Renal cortex interstitium (tissue), 11 donors: ENCODE measurements around the gene PPP2R5A. TPM values are rescaled to one million over a fixed set of nuclear protein-coding genes. Genes with fewer than 3 reads are reported as not detected.
"Not testable (repeated sequence)": the region's sequence is repeated elsewhere in the genome, so short reads cannot be mapped to it uniquely, and the experiment has no call there.

ENCODE experiments used
- DNase-seq, 11 donors: peaks; one replicate each; pipeline ENCODE4 v3.0.0-alpha.2; 2013; ENCODE audit warnings: low read depth in 9 of 11, low spot score in 4 of 11; ENCODE audit errors: extremely low read depth in 1 of 11
- polyA plus RNA-seq, 3 donors: library from polyadenylated mRNA; unstranded; fragments of 120-200 nt; gene quantifications; one replicate each; pipeline ENCODE4 v1.2.1, GENCODE V29; 2013; ENCODE audit not compliant: insufficient read length in 3 of 3

PPP2R5A gene
- polyA plus RNA-seq, 3 donors, result 28.5 to 38.3 (median 33.8) TPM

DNA sequence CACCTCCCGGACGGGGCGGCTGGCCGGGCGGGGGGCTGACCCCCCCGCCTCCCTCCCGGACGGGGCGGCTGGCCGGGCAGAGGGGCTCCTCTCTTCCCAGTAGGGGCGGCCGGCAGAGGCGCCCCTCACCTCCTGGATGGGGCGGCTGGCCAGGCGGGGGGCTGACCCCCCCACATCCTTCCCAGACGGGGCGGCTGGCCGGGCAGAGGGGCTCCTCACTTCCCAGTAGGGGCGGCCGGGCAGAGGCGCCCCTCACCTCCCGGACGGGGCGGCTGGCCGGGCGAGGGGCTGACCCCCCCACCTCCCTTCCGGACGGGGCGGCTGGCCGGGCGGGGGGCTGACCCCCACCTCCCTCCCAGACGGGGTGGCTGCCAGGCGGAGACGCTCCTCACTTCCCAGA lies 35.8 kb downstream of the PPP2R5A start:
- DNase-seq, result not testable (repeated sequence)

DNA sequence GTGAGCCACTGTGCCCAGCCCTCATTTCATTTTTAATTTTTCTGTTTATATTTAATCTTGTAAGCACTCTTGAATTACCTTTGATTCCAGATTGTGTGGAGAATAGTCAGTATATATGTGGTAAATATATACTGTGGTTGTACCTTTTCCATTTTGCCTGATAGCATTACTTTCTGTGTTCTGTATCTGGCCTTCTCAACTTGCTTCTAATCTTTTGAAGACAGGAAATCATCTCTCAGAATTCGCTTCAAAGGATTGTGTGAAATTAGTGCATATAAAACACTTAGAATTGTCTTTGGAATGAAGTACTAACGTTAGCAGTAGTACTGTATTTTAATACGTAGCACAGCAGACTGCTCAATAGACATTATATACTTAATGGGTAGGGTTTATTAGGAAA lies 37.9 kb downstream of the PPP2R5A start:
- DNase-seq, result no peak

DNA sequence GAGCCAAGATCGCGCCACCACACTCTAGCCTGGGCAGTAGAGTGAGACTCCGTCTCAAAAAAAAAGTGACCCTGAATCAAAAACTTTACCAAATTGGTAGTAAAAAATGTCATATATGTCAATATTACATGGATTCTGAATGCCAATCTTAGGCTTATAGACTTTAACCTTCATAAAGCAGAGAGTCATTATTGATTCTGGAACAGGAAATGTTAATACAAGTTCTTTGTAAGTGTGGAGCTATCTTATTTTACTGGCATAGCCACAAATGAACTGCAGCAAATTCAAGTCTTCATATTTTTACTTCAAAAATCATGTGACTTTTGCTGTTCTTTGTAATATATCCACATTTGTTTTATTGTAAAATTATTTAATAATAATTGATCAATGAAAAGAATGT lies 41.3 kb downstream of the PPP2R5A start:
- no peak for DNase-seq

DNA sequence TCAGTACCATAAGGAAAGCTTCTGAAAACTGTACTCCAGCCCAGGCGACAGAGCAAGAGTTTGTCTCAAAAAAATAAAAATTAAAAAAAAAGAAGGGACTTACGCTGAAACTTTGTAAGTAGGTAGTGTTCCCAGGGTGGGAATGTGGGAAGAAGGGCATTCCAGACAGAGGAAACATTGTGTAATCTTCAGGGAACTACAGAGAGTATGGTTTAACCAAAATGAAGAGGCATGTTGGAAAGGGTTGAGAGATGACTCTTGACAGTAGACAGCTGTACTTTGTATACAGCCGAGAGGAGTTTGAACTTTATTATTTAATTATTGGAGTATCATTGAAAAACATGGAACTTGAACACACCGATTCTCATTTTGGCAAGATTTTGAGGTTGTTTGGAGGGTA lies 43.0 kb downstream of the PPP2R5A start:
- no peak for DNase-seq

DNA sequence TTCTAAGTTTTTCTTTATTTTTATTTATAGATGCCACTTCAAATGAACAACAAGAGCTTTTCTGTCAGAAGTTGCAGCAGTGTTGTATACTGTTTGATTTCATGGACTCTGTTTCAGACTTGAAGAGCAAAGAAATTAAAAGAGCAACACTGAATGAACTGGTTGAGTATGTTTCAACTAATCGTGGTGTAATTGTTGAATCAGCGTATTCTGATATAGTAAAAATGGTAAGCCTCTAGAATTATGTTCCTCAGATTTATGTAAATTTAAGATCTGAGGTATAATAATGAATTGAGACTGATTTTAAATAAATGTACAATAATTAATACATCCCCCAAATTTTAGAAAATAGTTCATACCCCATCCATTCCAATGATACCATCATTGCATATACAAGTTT lies 43.9 kb downstream of the PPP2R5A start:
- no peak for DNase-seq

DNA sequence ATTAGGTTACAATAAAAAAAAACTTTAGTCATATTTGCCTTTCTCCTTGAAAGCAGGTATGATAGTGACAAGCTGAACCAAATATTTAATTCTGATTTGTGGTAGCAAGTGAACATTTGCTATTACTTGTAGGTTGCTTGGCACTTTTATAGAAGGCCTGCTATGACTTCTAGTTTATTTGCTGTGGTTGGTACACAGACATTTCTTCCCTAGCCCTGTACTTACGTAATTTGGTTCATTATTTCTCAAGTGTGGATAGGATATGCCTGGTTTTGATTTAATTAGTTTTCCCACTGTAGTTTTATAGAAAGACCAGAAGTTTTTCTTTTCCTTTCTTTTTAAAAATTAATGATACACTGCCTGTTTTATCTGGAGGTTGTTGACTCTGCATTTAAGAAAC lies 55.9 kb downstream of the PPP2R5A start:
- no peak for DNase-seq

DNA sequence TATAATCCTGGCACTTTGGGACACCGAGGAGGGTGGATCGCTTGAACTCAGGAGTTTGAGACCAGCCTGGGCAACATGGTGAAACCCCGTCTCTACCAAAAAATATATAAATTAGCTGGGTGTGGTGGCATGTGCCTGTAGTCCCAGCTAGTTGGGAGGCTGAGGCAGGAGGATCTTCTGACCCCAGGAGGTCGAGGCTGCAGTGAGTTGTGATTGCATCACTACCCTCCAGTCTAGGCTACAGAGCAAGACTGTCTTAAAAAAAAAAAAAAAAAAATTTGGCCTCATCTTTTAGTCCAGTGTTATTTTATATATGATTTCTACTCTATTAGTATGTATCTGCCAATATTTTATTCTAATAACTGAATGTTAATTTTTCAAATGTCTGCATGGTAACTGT lies 59.7 kb downstream of the PPP2R5A start:
- no peak for DNase-seq

DNA sequence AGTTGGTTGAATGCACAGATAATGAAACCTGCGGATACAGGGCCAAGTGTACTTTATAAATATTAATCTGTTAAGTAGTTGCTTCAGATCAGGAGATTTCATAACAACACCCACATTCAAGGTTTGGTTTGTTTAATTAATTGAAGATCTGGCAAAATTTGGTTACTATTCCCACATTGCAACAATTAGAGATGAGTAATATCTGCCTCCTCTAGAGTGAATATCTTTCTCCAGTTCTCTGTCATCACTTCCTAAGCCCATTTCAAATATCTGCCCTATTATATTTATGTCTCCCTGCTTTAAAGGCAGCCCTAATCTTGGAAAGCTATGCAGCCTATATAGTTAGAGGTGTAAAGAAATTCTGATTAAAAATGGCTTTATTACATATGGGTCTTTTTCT lies 61.4 kb downstream of the PPP2R5A start:
- DNase-seq, result no peak

DNA sequence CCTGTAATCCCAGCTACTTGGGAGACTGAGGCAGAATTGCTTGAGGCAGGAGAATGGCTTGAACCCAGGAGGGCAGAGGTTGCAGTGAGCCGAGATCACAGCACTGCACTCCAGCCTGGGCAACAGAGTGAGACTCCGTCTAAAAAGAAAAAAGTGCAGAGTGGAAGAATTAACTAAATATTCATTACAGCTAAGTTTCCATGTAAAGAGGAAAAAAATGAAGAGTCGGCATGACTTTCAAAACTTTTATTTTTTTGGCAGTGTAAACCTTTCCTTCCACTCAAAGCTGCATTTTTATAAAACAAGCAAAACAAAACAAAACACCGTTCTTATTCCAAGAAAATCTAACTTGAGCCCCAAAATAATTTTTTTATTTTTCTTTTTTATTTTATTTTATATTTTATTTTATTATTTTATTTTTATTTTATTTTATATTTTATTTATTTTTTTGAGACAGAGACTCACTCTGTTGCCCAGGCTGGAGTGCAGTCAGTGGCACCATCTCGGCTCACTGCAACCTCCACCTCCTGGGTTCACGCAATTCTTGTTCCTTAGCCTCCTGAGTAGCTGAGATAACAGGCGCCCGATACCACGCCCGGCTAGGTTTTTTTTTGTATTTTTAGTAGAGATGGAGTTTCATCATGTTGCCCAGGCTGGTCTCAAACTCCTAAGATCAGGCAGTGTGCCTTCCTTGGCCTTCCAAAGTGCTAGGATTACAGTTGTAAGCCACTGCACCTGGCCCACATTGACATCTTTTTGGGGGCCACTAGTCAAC lies 66.6 kb downstream of the PPP2R5A start:
- no peak for DNase-seq

DNA sequence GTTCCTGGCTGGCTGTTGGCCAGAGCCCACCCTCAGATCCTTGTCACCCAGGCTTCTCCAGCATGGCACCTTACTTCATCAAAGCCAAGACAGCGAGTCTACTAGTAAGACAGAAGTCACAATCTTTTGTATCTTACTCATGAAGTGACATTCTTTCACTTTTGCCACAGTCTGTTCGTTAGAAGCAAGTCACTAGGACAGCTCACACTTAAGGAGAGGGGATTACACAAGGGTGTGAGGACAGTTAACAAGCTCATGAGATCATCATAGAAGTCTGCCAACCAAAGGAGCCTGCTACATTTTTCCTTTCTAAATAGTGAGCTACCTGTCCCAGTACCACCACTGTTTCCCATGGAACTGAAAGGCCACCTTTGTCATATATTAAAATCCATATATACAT lies 68.0 kb downstream of the PPP2R5A start:
- DNase-seq, result no peak

DNA sequence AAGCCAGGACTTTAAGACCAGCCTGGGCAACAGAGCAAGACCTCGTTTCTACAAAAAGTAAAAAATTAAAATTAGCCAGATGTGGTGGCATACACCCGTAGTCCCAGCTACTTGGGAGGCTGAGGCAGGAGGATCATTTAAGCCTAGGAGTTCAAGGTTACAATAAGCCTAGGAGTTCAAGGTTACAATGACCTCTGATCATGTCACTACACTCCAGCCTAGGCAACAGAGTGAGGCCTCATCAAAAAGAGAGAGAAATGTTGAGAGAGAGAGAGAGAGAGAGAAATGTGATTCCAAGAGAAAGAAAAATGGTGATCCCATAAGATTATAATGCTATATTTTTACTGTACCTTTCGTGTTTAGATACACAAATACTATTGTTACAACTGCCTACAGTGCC lies 69.3 kb downstream of the PPP2R5A start:
- DNase-seq, result no peak

DNA sequence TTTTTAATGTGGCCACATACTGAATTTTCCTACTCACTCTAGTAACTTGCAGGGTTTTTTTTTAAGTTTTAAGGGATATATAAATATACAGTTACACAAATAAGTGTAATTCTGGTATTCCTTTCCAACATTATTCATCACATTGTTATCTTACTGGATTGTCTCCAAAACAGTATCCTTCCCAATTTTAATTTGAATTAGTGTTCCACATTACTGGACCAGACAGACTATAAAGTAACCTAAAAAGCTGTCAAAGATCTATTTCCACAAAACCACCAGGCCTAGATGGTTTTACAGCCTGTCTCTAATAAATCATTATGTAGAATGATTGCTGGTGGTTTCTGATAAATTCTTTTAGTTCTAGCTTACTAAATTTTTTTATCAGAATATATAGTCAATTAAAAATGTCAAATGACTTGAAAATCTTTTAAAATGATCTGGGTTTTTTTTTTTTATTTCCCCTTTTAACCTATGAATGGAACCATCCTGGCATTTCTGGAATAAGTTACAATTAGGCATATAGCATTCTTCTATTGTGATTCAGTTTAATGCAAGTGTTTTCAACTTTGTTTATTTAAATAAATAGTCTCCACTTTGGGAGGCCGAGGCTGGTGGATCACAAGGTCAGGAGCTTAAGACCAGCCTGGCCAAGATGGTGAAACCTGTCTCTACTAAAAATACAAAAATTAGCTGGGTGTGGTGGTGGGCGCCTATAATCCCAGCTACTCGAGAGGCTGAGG lies 70.2 kb downstream of the PPP2R5A start:
- DNase-seq, result peak in 1 of 11 donors; percentile 3

DNA sequence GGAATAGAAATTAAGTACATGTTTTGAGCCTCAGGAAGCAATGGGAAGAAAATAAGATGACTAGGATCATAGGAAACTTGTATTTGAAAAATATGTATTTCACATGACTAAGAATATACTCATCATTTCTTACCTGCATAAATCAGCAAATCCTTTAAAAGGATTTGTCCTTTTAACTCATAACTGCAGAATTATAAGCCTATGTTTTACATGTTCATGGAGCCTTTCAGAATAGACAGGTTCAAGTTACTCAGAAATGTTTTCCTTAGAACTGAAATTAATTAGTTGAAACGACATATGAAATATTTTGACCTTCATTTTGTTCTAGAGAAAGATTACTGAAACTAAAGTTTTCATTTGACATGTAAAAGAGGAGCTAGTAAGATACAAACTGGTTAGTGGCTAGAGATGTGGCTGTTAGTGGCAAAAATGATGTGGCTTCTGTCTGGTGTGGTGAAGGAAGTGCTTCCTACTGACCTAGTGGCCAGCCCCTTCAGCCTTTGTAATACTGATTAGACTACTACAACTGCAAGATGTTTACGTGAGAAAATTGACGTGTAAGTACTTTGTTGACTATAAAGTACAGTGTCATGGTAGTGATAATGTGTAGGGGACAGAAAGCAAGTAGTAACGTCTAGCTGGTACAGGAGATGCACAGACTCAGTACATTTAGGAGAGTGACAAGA lies 74.7 kb downstream of the PPP2R5A start:
- DNase-seq, result no peak

DNA sequence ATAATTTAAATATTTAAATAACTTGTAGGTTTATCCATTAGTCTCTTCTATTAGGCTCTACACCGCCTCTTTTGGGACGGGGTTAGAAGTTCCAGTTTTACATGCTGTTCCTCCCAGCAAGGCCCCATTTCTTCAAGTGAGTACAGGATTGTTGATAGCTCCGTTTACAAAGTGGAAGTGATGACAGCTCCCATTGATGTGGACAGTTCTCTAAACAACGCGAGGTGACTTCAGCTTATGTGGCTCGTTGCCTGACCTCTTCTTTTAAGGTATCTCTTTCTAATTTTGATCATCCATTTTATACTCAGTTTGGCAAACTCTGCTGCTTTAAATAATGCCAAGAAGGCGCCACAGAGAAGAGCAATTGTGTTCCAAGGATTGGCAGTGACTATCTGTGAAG lies 79.8 kb downstream of the PPP2R5A start:
- no peak for DNase-seq

DNA sequence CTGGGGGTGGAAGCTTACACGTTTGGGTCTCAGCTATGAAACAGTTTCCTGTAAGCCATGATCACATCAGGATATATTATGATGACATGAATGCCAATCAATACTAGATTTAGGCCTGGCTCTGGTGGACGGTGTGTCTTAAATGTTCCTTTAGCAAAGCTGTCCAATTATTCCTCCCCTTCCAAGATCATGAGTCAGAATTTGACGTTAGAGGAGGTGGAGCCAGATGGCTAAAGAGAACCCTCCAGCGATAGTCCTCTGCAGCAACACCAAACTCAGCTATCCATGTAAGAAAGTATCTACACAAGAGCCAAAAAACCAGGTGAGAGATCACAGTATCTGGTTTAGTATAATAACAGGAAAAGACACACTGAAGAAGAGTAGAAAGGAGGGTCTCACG lies 81.7 kb downstream of the PPP2R5A start:
- DNase-seq, result no peak

DNA sequence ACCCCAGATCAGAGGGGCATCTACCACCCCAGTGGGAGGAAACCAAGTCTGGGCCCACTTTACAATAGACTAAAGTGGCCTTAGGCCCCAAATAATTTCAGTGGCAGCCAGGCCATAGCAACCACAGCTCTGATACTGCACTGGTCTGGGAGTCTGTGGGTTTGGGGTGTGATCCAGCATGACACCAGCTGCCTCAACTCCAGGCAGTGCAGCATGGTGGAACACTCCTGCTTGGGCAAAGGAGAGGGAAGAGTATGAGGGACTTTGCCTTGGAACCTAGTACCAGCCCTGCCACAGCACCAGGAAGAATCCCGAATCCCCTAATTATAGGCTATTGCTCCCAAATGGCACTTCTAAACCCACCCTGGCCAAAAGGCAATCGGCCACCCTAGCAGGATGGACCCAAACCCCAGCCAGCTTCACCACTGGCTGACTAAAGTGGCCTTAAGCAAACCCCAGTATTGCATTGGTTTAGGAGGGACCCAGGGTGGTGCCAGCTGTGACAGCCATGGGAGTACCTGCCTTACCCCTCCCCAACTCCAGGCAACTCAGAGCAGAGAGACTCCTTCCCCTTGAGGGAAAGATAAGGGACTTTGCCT lies 82.4 kb downstream of the PPP2R5A start:
- no peak for DNase-seq

DNA sequence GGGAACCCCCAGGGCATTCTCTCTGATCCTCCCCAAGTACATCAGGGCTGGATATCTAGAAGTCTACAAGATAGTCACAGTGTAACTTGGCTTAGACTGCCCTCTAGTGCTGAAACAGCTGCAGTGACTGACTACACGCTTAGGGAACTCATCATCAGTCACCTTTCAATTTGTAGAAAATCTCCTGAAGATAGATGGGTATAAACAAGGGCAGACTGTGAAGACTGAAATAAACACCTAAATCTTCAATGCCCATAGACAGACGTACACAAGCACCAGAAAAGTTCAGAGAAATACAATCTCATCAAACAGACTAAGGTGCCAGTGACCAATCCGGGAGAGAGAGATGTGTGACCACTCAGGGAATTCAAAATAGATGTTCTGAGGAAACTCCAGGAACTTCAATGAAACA lies 82.9 kb downstream of the PPP2R5A start:
- DNase-seq, result peak in 10 of 11 donors; percentile 7 to 35 (median 19)

DNA sequence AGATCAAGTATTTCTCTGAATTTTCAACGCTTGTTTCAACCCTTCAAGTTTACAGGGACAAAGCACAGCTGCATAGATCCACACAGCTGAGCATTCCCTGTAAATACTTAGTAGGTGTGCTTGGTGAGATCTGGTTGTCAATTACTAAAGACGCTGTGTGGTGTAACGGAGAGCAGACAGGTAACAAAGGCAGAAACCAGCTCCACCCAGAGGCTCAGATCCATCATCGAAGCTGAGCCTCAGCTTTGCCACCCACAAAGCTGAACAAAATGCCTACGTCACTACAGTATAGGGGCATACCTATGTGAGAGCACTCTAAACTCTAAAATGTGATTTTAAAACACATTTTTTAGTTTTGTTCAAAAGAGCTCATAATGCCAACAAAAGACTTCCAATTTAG lies 90.8 kb downstream of the PPP2R5A start:
- DNase-seq, result no peak

DNA sequence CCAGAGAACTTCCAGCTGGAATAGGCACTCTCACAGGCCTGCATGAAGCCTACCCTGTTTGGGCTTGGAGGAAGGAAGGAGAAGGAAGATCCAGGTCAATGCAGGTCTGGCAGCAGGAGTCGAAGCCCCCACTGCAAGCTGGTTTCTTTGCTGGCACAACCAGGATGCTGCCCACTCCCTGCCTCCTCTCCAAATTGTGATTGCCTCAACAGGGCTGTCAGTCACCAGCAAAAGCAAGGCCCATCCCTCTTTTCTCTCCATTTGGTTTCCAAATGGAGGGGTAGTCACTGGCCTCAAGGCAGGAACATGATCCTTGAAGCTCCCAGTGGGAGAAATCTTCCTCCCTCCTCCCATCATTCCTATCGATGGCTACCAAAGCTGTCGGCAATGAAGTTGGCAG lies 92.4 kb downstream of the PPP2R5A start:
- no peak for DNase-seq

DNA sequence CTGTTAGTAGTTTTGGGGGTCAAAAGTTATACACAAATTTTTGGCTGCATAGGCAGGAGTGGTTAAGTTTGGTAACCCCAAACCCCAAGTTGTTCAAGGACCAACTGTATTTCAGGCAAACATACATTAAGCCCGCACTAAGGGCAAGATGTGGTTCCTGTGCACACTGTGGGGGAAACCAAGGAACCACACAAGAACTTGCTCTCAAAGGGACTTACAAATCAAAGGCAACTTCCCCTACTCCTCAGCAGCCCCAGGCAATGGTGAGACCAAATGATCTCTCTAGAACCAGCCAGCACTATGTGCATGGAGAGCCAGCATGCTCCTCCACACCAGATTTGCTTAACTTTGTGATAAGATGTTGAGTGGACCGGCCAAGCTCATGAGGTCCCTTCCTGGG lies 94.2 kb downstream of the PPP2R5A start:
- no peak for DNase-seq
